Stimulated activated CD8-positive, alpha-beta memory T cell treated with anti-CD3 and anti-CD28 coated beads, Interleukin-4, amount 100 ng/mL, for 4 hours (primary cell): ENCODE results near the gene SCN5A.
"Not testable (repeated sequence)": the region's sequence is repeated elsewhere in the genome, so short reads cannot be mapped to it uniquely, and the experiment has no call there.

Experiments used
- DNase-seq, 2 donors: peaks; one replicate each; pipeline ENCODE4 v3.0.0-alpha.2; 2020; ENCODE audit warnings: low read depth in 2 of 2, low spot score in 1 of 2

The SCN5A gene

GRCh38 chr3:38579551-38580449, 69.7 kb downstream of the SCN5A start:
- no peak for DNase-seq

- no peak for DNase-seq
Measured at GRCh38 chr3:38579141-38579540, 70.3 kb downstream of the SCN5A start.

GRCh38 chr3:38578551-38578950, 70.9 kb downstream of the SCN5A start:
- DNase-seq = no peak

- DNase-seq = no peak
Measured at GRCh38 chr3:38578081-38578475, 71.4 kb downstream of the SCN5A start.

- no peak for DNase-seq
Measured at GRCh38 chr3:38577371-38578080, 72.0 kb downstream of the SCN5A start.

- no peak for DNase-seq
Measured at GRCh38 chr3:38576526-38577370, 72.7 kb downstream of the SCN5A start.

- no peak for DNase-seq
Measured at GRCh38 chr3:38576131-38576525, 73.4 kb downstream of the SCN5A start.

GRCh38 chr3:38575279-38575843, 74.1 kb downstream of the SCN5A start:
- no peak for DNase-seq

GRCh38 chr3:38574411-38575278, 74.8 kb downstream of the SCN5A start:
- DNase-seq = no peak

- DNase-seq = no peak
Measured at GRCh38 chr3:38573556-38573955, 75.9 kb downstream of the SCN5A start.

- no peak for DNase-seq
Measured at GRCh38 chr3:38573111-38573510, 76.4 kb downstream of the SCN5A start.

- no peak for DNase-seq
Measured at GRCh38 chr3:38567498-38567897, 82.0 kb downstream of the SCN5A start.

- DNase-seq = not testable (repeated sequence)
Measured at GRCh38 chr3:38566794-38567193, 82.7 kb downstream of the SCN5A start.

GRCh38 chr3:38566215-38566528, 83.3 kb downstream of the SCN5A start:
- no peak for DNase-seq

- no peak for DNase-seq
Measured at GRCh38 chr3:38565339-38566214, 83.9 kb downstream of the SCN5A start.

GRCh38 chr3:38564631-38565338, 84.7 kb downstream of the SCN5A start:
- DNase-seq = no peak

- no peak for DNase-seq
Measured at GRCh38 chr3:38563886-38564270, 85.6 kb downstream of the SCN5A start.

GRCh38 chr3:38563070-38563885, 86.2 kb downstream of the SCN5A start:
- no peak for DNase-seq
